ENCODE data around the gene TMTC3. TPM values are rescaled to one million over a fixed set of nuclear protein-coding genes. Genes with fewer than 3 reads are reported as not detected.
"Not testable (repeated sequence)": the region's sequence is repeated elsewhere in the genome, so short reads cannot be mapped to it uniquely, and the experiment has no call there.

TMTC3 gene
- polyA plus RNA-seq (ENCODE audit: insufficient read length in 4 of 4): 10 to 100 TPM; 23.6 to 31.8 (median 26.0) TPM

- DNase-seq (ENCODE audit: low read depth in 4 of 4, low spot score in 3 of 4): peak; percentile 90 to 99 (median 96)
Measured at GRCh38 chr12:88141774-88142609, at the start of gene TMTC3, which contains the start of gene CEP290. TMTC3 (plus strand) TSS chr12:88142307; CDS start chr12:88148316, 6,009 bp downstream. CEP290 (minus strand) TSS chr12:88142088; CDS start chr12:88141307, 781 bp downstream.

- DNase-seq (ENCODE audit: low read depth in 4 of 4, low spot score in 3 of 4): no peak
Measured at GRCh38 chr12:88092771-88093170, 49.3 kb upstream of the TMTC3 start.

- DNase-seq (ENCODE audit: low read depth in 4 of 4, low spot score in 3 of 4): no peak
Measured at GRCh38 chr12:88093573-88093972, 48.5 kb upstream of the TMTC3 start.

- DNase-seq (ENCODE audit: low read depth in 4 of 4, low spot score in 3 of 4): no peak
Measured at GRCh38 chr12:88108021-88108420, 34.1 kb upstream of the TMTC3 start.

GRCh38 chr12:88111074-88111652 is 30.9 kb upstream of the TMTC3 start:
- DNase-seq (ENCODE audit: low read depth in 4 of 4, low spot score in 3 of 4): peak in 2 of 4 donors; percentile 1 to 4

GRCh38 chr12:88113871-88114270 is 28.2 kb upstream of the TMTC3 start:
- no peak for DNase-seq (ENCODE audit: low read depth in 4 of 4, low spot score in 3 of 4)

- DNase-seq (ENCODE audit: low read depth in 4 of 4, low spot score in 3 of 4): no peak
Measured at GRCh38 chr12:88122666-88123065, 19.4 kb upstream of the TMTC3 start.

GRCh38 chr12:88127099-88127498 is 15.0 kb upstream of the TMTC3 start:
- no peak for DNase-seq (ENCODE audit: low read depth in 4 of 4, low spot score in 3 of 4)

GRCh38 chr12:88127855-88128254 is 14.3 kb upstream of the TMTC3 start:
- DNase-seq (ENCODE audit: low read depth in 4 of 4, low spot score in 3 of 4): no peak

- DNase-seq (ENCODE audit: low read depth in 4 of 4, low spot score in 3 of 4): no peak
Measured at GRCh38 chr12:88132392-88132791, 9.7 kb upstream of the TMTC3 start.

- DNase-seq (ENCODE audit: low read depth in 4 of 4, low spot score in 3 of 4): not testable (repeated sequence)
Measured at GRCh38 chr12:88133181-88133580, 8.9 kb upstream of the TMTC3 start.

- not testable (repeated sequence) for DNase-seq (ENCODE audit: low read depth in 4 of 4, low spot score in 3 of 4)
Measured at GRCh38 chr12:88139711-88140110, 2.4 kb upstream of the TMTC3 start.

GRCh38 chr12:88141425-88141773 is 708 bp upstream of the TMTC3 start:
- no peak for DNase-seq (ENCODE audit: low read depth in 4 of 4, low spot score in 3 of 4)

- peak in 3 of 4 donors; percentile 9 to 22 (median 13) for DNase-seq (ENCODE audit: low read depth in 4 of 4, low spot score in 3 of 4)
Measured at GRCh38 chr12:88142610-88142991, 494 bp downstream of the TMTC3 start.

- no peak for DNase-seq (ENCODE audit: low read depth in 4 of 4, low spot score in 3 of 4)
Measured at GRCh38 chr12:88144037-88144436, 1.9 kb downstream of the TMTC3 start.

GRCh38 chr12:88144546-88145468 is 2.7 kb downstream of the TMTC3 start:
- DNase-seq (ENCODE audit: low read depth in 4 of 4, low spot score in 3 of 4): no peak

- DNase-seq (ENCODE audit: low read depth in 4 of 4, low spot score in 3 of 4): no peak
Measured at GRCh38 chr12:88145567-88146505, 3.7 kb downstream of the TMTC3 start.

GRCh38 chr12:88150063-88150462 is 8.0 kb downstream of the TMTC3 start:
- DNase-seq (ENCODE audit: low read depth in 4 of 4, low spot score in 3 of 4): no peak

- peak in 1 of 4 donors; percentile 7 for DNase-seq (ENCODE audit: low read depth in 4 of 4, low spot score in 3 of 4)
Measured at GRCh38 chr12:88153959-88154358, 11.9 kb downstream of the TMTC3 start.
